IPS-11a (cell line): ENCODE data around the gene RPL29.

Source experiments
- H3K4me3 ChIP-seq: one replicate; pipeline ENCODE4 v1.5.1; 2013; ENCODE audit warnings: low read depth, low read length, control low read depth

Gene RPL29

GRCh38 chr3:51983578-51984268 lies 12.0 kb downstream of the RPL29 start:
- peak overlapping the region; percentile 55 for H3K4me3 ChIP-seq

- H3K4me3 ChIP-seq: peak within 1 kb of the TSS; percentile 55
Measured at GRCh38 chr3:51982838-51983577, 12.7 kb downstream of the RPL29 start, which contains the start of gene ACY1. Gene ACY1 (plus strand): TSS chr3:51983535. CDS start chr3:51984065, 530 bp downstream.

GRCh38 chr3:51982352-51982837 lies 13.3 kb downstream of the RPL29 start:
- H3K4me3 ChIP-seq: peak overlapping the region; percentile 55

GRCh38 chr3:51980253-51980652 lies 15.4 kb downstream of the RPL29 start:
- H3K4me3 ChIP-seq: no peak overlapping the region

GRCh38 chr3:51978143-51978502 lies 17.6 kb downstream of the RPL29 start:
- H3K4me3 ChIP-seq: no peak overlapping the region

- no peak overlapping the region for H3K4me3 ChIP-seq
Measured at GRCh38 chr3:51977446-51978142, 18.1 kb downstream of the RPL29 start.

- no peak overlapping the region for H3K4me3 ChIP-seq
Measured at GRCh38 chr3:51975852-51976549, 19.7 kb downstream of the RPL29 start.

GRCh38 chr3:51974963-51975851 lies 20.5 kb downstream of the RPL29 start, which contains the start of gene ABHD14A:
Gene ABHD14A (plus strand): TSS chr3:51975064. CDS start chr3:51975136, 72 bp downstream.
- peak within 1 kb of the TSS; percentile 50 for H3K4me3 ChIP-seq

- peak overlapping the region; percentile 13 for H3K4me3 ChIP-seq
Measured at GRCh38 chr3:51974277-51974962, 21.3 kb downstream of the RPL29 start.

- H3K4me3 ChIP-seq: no peak overlapping the region
Measured at GRCh38 chr3:51971350-51971749, 24.3 kb downstream of the RPL29 start.

- H3K4me3 ChIP-seq: no peak overlapping the region
Measured at GRCh38 chr3:51970606-51971300, 24.9 kb downstream of the RPL29 start.

GRCh38 chr3:51969841-51970240 lies 25.9 kb downstream of the RPL29 start:
- no peak overlapping the region for H3K4me3 ChIP-seq

GRCh38 chr3:51968883-51969678 lies 26.6 kb downstream of the RPL29 start:
- no peak overlapping the region for H3K4me3 ChIP-seq

GRCh38 chr3:51968170-51968775 lies 27.4 kb downstream of the RPL29 start:
- peak overlapping the region; percentile 56 for H3K4me3 ChIP-seq

GRCh38 chr3:51967384-51968169 lies 28.1 kb downstream of the RPL29 start, which contains the start of gene PCBP4:
Gene PCBP4 (minus strand): TSS chr3:51967454. CDS start chr3:51961240, 6,214 bp downstream.
- H3K4me3 ChIP-seq: peak within 1 kb of the TSS; percentile 56

- peak overlapping the region; percentile 28 for H3K4me3 ChIP-seq
Measured at GRCh38 chr3:51966922-51967383, 28.7 kb downstream of the RPL29 start.
